B cell (primary cell): Measurements from ENCODE around the gene NUP35. TPM values are rescaled to one million over a fixed set of nuclear protein-coding genes. Genes with fewer than 3 reads are reported as not detected.

ENCODE experiments used
- ATAC-seq: fragments of 200-7000 bp; cut with Tn5 transposase; one replicate; pipeline ENCODE4 v1.10.0; 2021; ENCODE audit warnings: low read depth, mild to moderate bottlenecking, moderate number of reproducible peaks, moderate library complexity
- CTCF ChIA-PET: fragments of 350-600 bp; sonication (Branson Sonifier 250); formaldehyde crosslinking; loops from one replicate; lab custom pipeline; 2021; ENCODE audit warnings: antibody characterized with exemption, inconsistent platforms; lab: Charles Lee
- POLR2A ChIA-PET: fragments of 350-600 bp; sonication (Branson Sonifier 250); formaldehyde crosslinking; loops from one replicate; lab custom pipeline; 2021; ENCODE audit warnings: antibody characterized with exemption; lab: Charles Lee
- DNase-seq: peaks from one replicate; pipeline ENCODE4 v3.0.0; 2013
- H2AFZ ChIP-seq: 2 replicates; pipeline ENCODE4 v1.6.1; 2012; ENCODE audit warnings: mild to moderate bottlenecking, low read depth, low read length; ENCODE audit not compliant: insufficient read depth, poor library complexity, severe bottlenecking
- H3K27ac ChIP-seq, 2 donors: 1 replicate in 1 of 2; 2 replicates in 1 of 2; pipeline ENCODE4 v1.5.1; 2012 to 2013; ENCODE audit warnings: low read length in 2 of 2, mild to moderate bottlenecking in 2 of 2, moderate library complexity in 1 of 2
- H3K27me3 ChIP-seq, 4 experiments: fragments of 200-600 bp in 1 of 4; sonication (generic) in 1 of 4; replicated peaks in 1 of 4; 1 replicate in 2 of 4; 2 replicates in 2 of 4; pipeline versions ENCODE4 v1.6.1 to v1.7.0; 2013 to 2016; ENCODE audit warnings: low read length in 3 of 4, mild to moderate bottlenecking in 2 of 4, mixed read lengths in 1 of 4, moderate library complexity in 1 of 4; ENCODE audit not compliant: insufficient read depth in 4 of 4, control insufficient read depth in 3 of 4; ENCODE audit errors: control extremely low read depth in 1 of 4
- H3K36me3 ChIP-seq, 2 experiments: replicated peaks in 1 of 2; 1 replicate in 1 of 2; 2 replicates in 1 of 2; pipeline versions ENCODE4 v1.6.1 to v1.7.1; 2013; ENCODE audit warnings: low read length in 1 of 2; ENCODE audit not compliant: insufficient read depth in 2 of 2, control insufficient read depth in 1 of 2; ENCODE audit errors: control extremely low read depth in 1 of 2, extremely low read depth in 1 of 2
- H3K4me1 ChIP-seq, 2 donors: fragments of 200-600 bp in 1 of 2; sonication (generic) in 1 of 2; 1 replicate in 1 of 2; 2 replicates in 1 of 2; pipeline versions ENCODE4 v1.5.1 to v1.6.1; 2013 to 2017; ENCODE audit warnings: low read length in 2 of 2; ENCODE audit not compliant: control insufficient read depth in 2 of 2, insufficient read depth in 2 of 2
- H3K4me2 ChIP-seq: replicated peaks from 2 replicates; pipeline ENCODE3; 2012; ENCODE audit warnings: mild to moderate bottlenecking, low read depth, low read length; ENCODE audit not compliant: poor library complexity, severe bottlenecking
- H3K4me3 ChIP-seq, 5 experiments: fragments of 200-600 bp in 1 of 5; sonication (generic) in 1 of 5; 1 replicate in 3 of 5; 2 replicates in 2 of 5; pipeline versions ENCODE4 v1.5.1 to v1.7.0; 2011 to 2016; ENCODE audit warnings: low read length in 4 of 5, mild to moderate bottlenecking in 4 of 5, low read depth in 2 of 5, control low read depth in 1 of 5, moderate library complexity in 1 of 5; ENCODE audit not compliant: insufficient read depth in 1 of 5; ENCODE audit errors: control extremely low read depth in 1 of 5, extremely low read depth in 1 of 5
- H3K79me2 ChIP-seq: fragments of 200-600 bp; sonication (generic); one replicate; pipeline ENCODE4 v1.6.0; 2016; ENCODE audit warnings: low read length; ENCODE audit not compliant: control insufficient read depth, insufficient read depth
- H3K9ac ChIP-seq: fragments of 200-600 bp; sonication (generic); 2 replicates; pipeline ENCODE4 v1.6.1; 2017; ENCODE audit warnings: mild to moderate bottlenecking, low read length, moderate library complexity
- H3K9me3 ChIP-seq, 3 donors: one replicate each; pipeline versions ENCODE4 v1.6.1 to v1.7.1; 2013; ENCODE audit warnings: low read length in 2 of 3; ENCODE audit not compliant: control insufficient read depth in 2 of 3, insufficient read depth in 1 of 3; ENCODE audit errors: control extremely low read depth in 1 of 3
- H4K20me1 ChIP-seq: 2 replicates; pipeline ENCODE4 v1.6.0; 2012; ENCODE audit warnings: mild to moderate bottlenecking, low read length; ENCODE audit not compliant: insufficient read depth, control insufficient read depth, poor library complexity, severe bottlenecking
- H3K27ac Mint-ChIP-seq: one replicate; pipeline ENCODE4 v1.8.0; 2021; ENCODE audit warnings: mixed read lengths
- H3K27me3 Mint-ChIP-seq: one replicate; pipeline ENCODE4 v1.8.0; 2021; ENCODE audit warnings: mixed read lengths
- H3K4me1 Mint-ChIP-seq: one replicate; pipeline ENCODE4 v1.8.0; 2021; ENCODE audit warnings: mixed read lengths
- H3K4me3 Mint-ChIP-seq: one replicate; pipeline ENCODE4 v1.8.0; 2021; ENCODE audit warnings: mixed read lengths
- H3K9me3 Mint-ChIP-seq: one replicate; pipeline ENCODE4 v1.8.0; 2022; ENCODE audit warnings: mixed read lengths; ENCODE audit not compliant: insufficient read depth
- CTCF ChIP-seq: fragments of 200-600 bp; IDR thresholded peaks from one replicate; pipeline ENCODE4 v1.8.0; 2022; ENCODE audit warnings: antibody characterized with exemption, mild to moderate bottlenecking
- EZH2 ChIP-seq: IDR thresholded peaks from 2 replicates; pipeline ENCODE4 v1.6.1; 2012; ENCODE audit warnings: borderline replicate concordance, low read depth, mild to moderate bottlenecking, moderate library complexity, low read length; ENCODE audit not compliant: insufficient read depth, poor library complexity, severe bottlenecking
- WGBS: methylation state at CpG from one replicate; pipeline ENCODE4 v1.1.5; 2013; ENCODE audit warnings: missing lambda C conversion rate; ENCODE audit not compliant: insufficient coverage; 5-methylcytosine and 5-hydroxymethylcytosine counted together
- intact Hi-C: fragments of 100-400 bp; cut with micrococcal nuclease; formaldehyde crosslinking; loops from one replicate; pipeline ENCODE4 v1.10.0; 2022
- polyA plus RNA-seq: library from polyadenylated mRNA; depleted of rRNA; stranded (reverse); fragments of >200 nt; gene quantifications from 2 replicates; pipeline ENCODE4 v1.2.3, GENCODE V29; 2012
- total RNA-seq, 2 donors: library from RNA; stranded (reverse); fragments of 120-200 nt in 1 of 2; gene quantifications; 1 replicate in 1 of 2; 2 replicates in 1 of 2; pipeline versions ENCODE4 v1.2.3 to v1.2.4, GENCODE V29; 2013 to 2022

Gene NUP35
- total and polyA plus RNA-seq, 2 donors (not counting 1 experiment from before 2014, with no cell fraction given): 8.3 to 26.0 TPM

- peak overlapping the region; percentile 60 to 98 (median 89) for H3K4me3 ChIP-seq
- H3K27me3 ChIP-seq: peaks cover 0 to 9% (median 4%) of the 10 kb centered on the region in 4 experiments
- Mint-ChIP-seq H3K9me3 (no peaks in the 10 kb centered on the region), H3K4me3 (peak overlapping the region; percentile 99), H3K27me3 (no peaks in the 10 kb centered on the region), H3K27ac (peak overlapping the region; percentile 83), H3K4me1 (peaks cover 11% of the 10 kb centered on the region)
- DNase-seq (no peak), ATAC-seq (peak; percentile 9)
- no peaks in the 10 kb centered on the region for H3K36me3 ChIP-seq
- intact Hi-C loops: loop anchor here (2.0 kb wide), 2 partner anchors 42 to 362 kb away; partner anchors contain the start of gene DNAJC10
- TF ChIP-seq EZH2 (no peak), CTCF (no peak)
- 45% methylated on average over 8 of the region's 13 CpGs for WGBS
- no peaks in the 10 kb centered on the region for H4K20me1 ChIP-seq
- peaks cover 3 to 6% of the 10 kb centered on the region in 2 donors for H3K4me1 ChIP-seq
- H3K4me2 ChIP-seq: peak overlapping the region; percentile 82
- H3K27ac ChIP-seq: peak overlapping the region in 1 of 2 donors; percentile 41
- H3K79me2 ChIP-seq: peaks cover 3% of the 10 kb centered on the region
- ChIA-PET CTCF (interaction anchor here (0.7 to 1.5 kb wide), 3 partner anchors 31 to 413 kb away, joined by 3 to 5 read pairs (median 3); partner anchors contain the start of gene NUP35), POLR2A (no interaction called here)
- H3K9ac ChIP-seq: peak overlapping the region; percentile 91
- H2AFZ ChIP-seq: peak overlapping the region; percentile 86
- H3K9me3 ChIP-seq: no peaks in the 10 kb centered on the region
Observed at GRCh38 chr2:183079139-183079775, 45.0 kb upstream of the NUP35 start.

- intact Hi-C loops: no loop called here
- WGBS: no CpG with 5 or more reads among the region's 1 CpG
- peaks cover 3 to 6% of the 10 kb centered on the region in 2 donors for H3K4me1 ChIP-seq
- H3K79me2 ChIP-seq: peaks cover 3% of the 10 kb centered on the region
- POLR2A ChIA-PET: no interaction called here
- no peaks in the 10 kb centered on the region for H3K9me3 ChIP-seq
- Mint-ChIP-seq H3K4me3 (no peak overlapping the region), H3K27ac (no peak overlapping the region), H3K4me1 (peaks cover 11% of the 10 kb centered on the region), H3K27me3 (no peaks in the 10 kb centered on the region), H3K9me3 (no peaks in the 10 kb centered on the region)
- no peaks in the 10 kb centered on the region for H3K36me3 ChIP-seq
- no peak overlapping the region for H3K4me3 ChIP-seq
- H2AFZ ChIP-seq: no peak overlapping the region
- H3K27me3 ChIP-seq: peaks cover 0 to 5% (median 2%) of the 10 kb centered on the region in 4 experiments
- H3K4me2 ChIP-seq: no peak overlapping the region
- TF ChIP-seq CTCF (no peak), EZH2 (no peak)
- DNase-seq: no peak
- no peaks in the 10 kb centered on the region for H4K20me1 ChIP-seq
- CTCF ChIA-PET: no interaction called here
- no peak overlapping the region for H3K27ac ChIP-seq
- ATAC-seq: no peak
- no peak overlapping the region for H3K9ac ChIP-seq
Observed at GRCh38 chr2:183081911-183082310, 42.3 kb upstream of the NUP35 start.
